ENCODE data around the gene DHRS4. TPM values are rescaled to one million over a fixed set of nuclear protein-coding genes. Genes with fewer than 3 reads are reported as not detected.

The DHRS4 gene
- total and polyA plus RNA-seq, 9 of the 15 experiments (the other 6 are each of a cell fraction or from before 2014, with no cell fraction given), result 0.51 to 35.9 (median 10.1) TPM

DNA sequence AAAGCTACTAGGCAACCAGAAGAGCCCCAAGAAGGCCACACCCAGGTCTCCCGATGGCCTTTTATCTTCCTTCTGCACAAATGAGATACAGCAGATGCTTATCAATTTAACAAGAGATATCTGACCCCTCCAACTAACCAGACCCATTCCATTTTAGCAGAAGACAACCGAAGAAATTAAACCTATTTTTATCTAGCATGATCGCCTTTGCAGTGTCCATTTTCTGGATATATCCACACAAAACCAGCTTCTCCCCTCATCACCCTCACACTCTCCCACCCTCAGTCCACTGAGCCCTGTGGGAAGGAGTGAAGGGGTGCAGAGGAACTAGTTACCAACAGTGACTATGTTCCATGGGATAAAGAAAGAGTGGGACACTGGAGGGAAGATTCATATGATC, 20.9 kb upstream of the DHRS4 start (continued):
- TF ChIP-seq, protein P1, sequence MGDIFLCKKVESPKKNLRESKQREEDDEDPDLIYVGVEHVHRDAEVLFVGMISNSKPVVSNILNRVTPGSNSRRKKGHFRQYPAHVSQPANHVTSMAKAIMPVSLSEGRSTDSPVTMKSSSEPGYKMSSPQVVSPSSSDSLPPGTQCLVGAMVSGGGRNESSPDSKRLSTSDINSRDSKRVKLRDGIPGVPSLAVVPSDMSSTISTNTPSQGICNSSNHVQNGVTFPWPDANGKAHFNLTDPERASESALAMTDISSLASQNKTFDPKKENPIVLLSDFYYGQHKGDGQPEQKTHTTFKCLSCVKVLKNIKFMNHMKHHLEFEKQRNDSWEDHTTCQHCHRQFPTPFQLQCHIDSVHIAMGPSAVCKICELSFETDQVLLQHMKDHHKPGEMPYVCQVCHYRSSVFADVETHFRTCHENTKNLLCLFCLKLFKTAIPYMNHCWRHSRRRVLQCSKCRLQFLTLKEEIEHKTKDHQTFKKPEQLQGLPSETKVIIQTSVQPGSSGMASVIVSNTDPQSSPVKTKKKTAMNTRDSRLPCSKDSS (IDR thresholded peaks at IDR 0.05; ENCODE audit: low read depth, partially characterized antibody), result no peak
- TF ChIP-seq FOXP1 (CRISPR knock-in tag; IDR thresholded peaks at IDR 0.05) (no peak), PRMT5 (CRISPR knock-in tag; IDR thresholded peaks at IDR 0.05) (no peak), BRD9 (IDR thresholded peaks at IDR 0.05; ENCODE audit: low read depth, partially characterized antibody) (no peak), MTA2 (IDR thresholded peaks at IDR 0.05; ENCODE audit: low read depth) (peak; percentile 66), ZNF76 (CRISPR knock-in tag; IDR thresholded peaks at IDR 0.05; ENCODE audit: borderline replicate concordance) (peak; percentile 80; the same call in 1 of the 2 replicates), TCF3 (CRISPR knock-in tag; IDR thresholded peaks at IDR 0.05) (0 out of 2 replicates have a peak, but pooled peaks have one; percentile 54), KLF1 (tag; IDR thresholded peaks at IDR 0.05) (no peak), NR2C1 (IDR thresholded peaks at IDR 0.05) (no peak), NR2C1 (tag; IDR thresholded peaks at IDR 0.05) (peak; percentile 50; the same call in 1 of the 2 replicates), BCOR (IDR thresholded peaks at IDR 0.05) (no peak), RBBP5 (IDR thresholded peaks at IDR 0.05; ENCODE audit: borderline replicate concordance, insufficient read depth, low read length, poor library complexity, severe bottlenecking) (no peak), SP1 (CRISPR knock-in tag; IDR thresholded peaks at IDR 0.05) (no peak), KLF16 (IDR thresholded peaks at IDR 0.05) (peak; percentile 64; the same call in 1 of the 2 replicates), ZNF408 (CRISPR knock-in tag; IDR thresholded peaks at IDR 0.05; ENCODE audit: low read depth) (no peak), SIRT6 (IDR thresholded peaks at IDR 0.05; ENCODE audit: low read depth, low read length) (no peak), THRAP3 (IDR thresholded peaks at IDR 0.05; ENCODE audit: borderline replicate concordance) (no peak), FOXK2 (conservative IDR thresholded peaks at IDR 0.05 in 1 of 2, IDR thresholded peaks at IDR 0.05 in 1 of 2; ENCODE audit: low read depth in 2 of 2) (no peak), BHLHE40 (IDR thresholded peaks at IDR 0.05; ENCODE audit: low read length) (no peak), HNRNPK (IDR thresholded peaks at IDR 0.05; ENCODE audit: low read depth, low read length, poor library complexity, severe bottlenecking) (no peak), TRIM24 (IDR thresholded peaks at IDR 0.05) (no peak)
- TF ChIP-seq, protein P2, sequence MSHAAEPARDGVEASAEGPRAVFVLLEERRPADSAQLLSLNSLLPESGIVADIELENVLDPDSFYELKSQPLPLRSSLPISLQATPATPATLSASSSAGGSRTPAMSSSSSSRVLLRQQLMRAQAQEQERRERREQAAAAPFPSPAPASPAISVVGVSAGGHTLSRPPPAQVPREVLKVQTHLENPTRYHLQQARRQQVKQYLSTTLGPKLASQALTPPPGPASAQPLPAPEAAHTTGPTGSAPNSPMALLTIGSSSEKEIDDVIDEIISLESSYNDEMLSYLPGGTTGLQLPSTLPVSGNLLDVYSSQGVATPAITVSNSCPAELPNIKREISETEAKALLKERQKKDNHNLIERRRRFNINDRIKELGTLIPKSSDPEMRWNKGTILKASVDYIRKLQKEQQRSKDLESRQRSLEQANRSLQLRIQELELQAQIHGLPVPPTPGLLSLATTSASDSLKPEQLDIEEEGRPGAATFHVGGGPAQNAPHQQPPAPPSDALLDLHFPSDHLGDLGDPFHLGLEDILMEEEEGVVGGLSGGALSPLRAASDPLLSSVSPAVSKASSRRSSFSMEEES (CRISPR knock-in tag; IDR thresholded peaks at IDR 0.05), result no peak
- TF ChIP-seq, protein P3, sequence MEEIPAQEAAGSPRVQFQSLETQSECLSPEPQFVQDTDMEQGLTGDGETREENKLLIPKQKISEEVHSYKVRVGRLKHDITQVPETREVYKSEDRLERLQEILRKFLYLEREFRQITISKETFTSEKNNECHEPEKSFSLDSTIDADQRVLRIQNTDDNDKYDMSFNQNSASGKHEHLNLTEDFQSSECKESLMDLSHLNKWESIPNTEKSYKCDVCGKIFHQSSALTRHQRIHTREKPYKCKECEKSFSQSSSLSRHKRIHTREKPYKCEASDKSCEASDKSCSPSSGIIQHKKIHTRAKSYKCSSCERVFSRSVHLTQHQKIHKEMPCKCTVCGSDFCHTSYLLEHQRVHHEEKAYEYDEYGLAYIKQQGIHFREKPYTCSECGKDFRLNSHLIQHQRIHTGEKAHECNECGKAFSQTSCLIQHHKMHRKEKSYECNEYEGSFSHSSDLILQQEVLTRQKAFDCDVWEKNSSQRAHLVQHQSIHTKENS (CRISPR knock-in tag; IDR thresholded peaks at IDR 0.05), result no peak
- TF ChIP-seq, protein P4, sequence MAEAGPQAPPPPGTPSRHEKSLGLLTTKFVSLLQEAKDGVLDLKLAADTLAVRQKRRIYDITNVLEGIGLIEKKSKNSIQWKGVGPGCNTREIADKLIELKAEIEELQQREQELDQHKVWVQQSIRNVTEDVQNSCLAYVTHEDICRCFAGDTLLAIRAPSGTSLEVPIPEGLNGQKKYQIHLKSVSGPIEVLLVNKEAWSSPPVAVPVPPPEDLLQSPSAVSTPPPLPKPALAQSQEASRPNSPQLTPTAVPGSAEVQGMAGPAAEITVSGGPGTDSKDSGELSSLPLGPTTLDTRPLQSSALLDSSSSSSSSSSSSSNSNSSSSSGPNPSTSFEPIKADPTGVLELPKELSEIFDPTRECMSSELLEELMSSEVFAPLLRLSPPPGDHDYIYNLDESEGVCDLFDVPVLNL (CRISPR knock-in tag; IDR thresholded peaks at IDR 0.05; ENCODE audit: low read depth), result no peak
- TF ChIP-seq, protein P5, sequence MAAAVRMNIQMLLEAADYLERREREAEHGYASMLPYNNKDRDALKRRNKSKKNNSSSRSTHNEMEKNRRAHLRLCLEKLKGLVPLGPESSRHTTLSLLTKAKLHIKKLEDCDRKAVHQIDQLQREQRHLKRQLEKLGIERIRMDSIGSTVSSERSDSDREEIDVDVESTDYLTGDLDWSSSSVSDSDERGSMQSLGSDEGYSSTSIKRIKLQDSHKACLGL (CRISPR knock-in tag; IDR thresholded peaks at IDR 0.05; ENCODE audit: borderline replicate concordance, poor library complexity, severe bottlenecking), result no peak
